ENCODE results near the gene IL17RB.

Gene IL17RB

DNA sequence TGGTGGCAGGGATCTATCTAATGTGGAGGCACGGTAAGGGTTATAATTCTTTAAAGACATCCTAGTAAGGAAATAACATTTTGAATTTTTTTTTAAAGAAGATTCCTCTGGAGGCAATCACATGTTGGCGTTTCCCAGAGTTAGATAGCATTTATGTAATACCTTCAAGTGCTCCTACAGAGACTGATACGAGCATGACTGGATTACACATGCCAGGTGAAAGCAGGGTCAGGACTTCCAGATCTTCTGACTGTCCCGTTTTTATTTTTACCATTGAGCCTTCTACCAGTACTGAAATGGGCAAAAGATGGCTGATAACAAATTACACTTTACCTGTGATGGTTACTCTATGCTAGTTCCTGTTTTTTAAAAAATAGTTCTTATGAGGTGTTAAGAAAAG is 13.8 kb downstream of the IL17RB start:
- no peak for FAIRE-seq
- DNase-seq (ENCODE audit: insufficient read length, low spot score): no peak
- TF ChIP-seq, protein P1, sequence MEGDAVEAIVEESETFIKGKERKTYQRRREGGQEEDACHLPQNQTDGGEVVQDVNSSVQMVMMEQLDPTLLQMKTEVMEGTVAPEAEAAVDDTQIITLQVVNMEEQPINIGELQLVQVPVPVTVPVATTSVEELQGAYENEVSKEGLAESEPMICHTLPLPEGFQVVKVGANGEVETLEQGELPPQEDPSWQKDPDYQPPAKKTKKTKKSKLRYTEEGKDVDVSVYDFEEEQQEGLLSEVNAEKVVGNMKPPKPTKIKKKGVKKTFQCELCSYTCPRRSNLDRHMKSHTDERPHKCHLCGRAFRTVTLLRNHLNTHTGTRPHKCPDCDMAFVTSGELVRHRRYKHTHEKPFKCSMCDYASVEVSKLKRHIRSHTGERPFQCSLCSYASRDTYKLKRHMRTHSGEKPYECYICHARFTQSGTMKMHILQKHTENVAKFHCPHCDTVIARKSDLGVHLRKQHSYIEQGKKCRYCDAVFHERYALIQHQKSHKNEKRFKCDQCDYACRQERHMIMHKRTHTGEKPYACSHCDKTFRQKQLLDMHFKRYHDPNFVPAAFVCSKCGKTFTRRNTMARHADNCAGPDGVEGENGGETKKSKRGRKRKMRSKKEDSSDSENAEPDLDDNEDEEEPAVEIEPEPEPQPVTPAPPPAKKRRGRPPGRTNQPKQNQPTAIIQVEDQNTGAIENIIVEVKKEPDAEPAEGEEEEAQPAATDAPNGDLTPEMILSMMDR (IDR thresholded peaks at IDR 0.05; ENCODE audit: insufficient read depth, missing control alignments): no peak

DNA sequence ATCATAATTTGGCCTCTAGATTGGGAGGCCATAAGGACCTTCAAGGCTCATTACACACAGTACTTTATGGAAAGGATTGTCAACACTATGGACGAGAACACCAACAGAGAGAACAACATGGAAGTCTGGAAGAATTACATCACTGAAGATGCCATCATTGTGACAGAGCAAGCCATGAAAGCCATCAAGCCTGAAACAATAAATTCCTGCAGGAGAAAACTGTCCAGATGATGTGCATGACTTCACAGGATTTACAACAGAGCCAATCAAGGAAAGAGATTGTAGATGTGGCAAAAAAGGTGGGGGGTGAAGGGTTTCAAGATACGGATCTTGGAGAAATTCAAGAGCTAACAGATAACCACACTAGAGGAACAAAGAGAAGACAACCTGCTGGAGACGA is 15.9 kb downstream of the IL17RB start:
- no peak for FAIRE-seq
- no peak for DNase-seq (ENCODE audit: insufficient read length, low spot score)
- TF ChIP-seq, protein P1 (IDR thresholded peaks at IDR 0.05; ENCODE audit: insufficient read depth, missing control alignments): no peak

GRCh38 chr3:53863145-53863544 is 16.8 kb downstream of the IL17RB start:
- DNase-seq (ENCODE audit: insufficient read length, low spot score): no peak
- TF ChIP-seq, protein P1 (IDR thresholded peaks at IDR 0.05; ENCODE audit: insufficient read depth, missing control alignments): no peak
- no peak for FAIRE-seq

GRCh38 chr3:53865732-53866499 is 19.5 kb downstream of the IL17RB start:
- DNase-seq (ENCODE audit: insufficient read length, low spot score) (no peak), FAIRE-seq (no peak)
- TF ChIP-seq, protein P1 (IDR thresholded peaks at IDR 0.05; ENCODE audit: insufficient read depth, missing control alignments): no peak

- DNase-seq (ENCODE audit: insufficient read length, low spot score) (no peak), FAIRE-seq (no peak)
- TF ChIP-seq, protein P1 (IDR thresholded peaks at IDR 0.05; ENCODE audit: insufficient read depth, missing control alignments): no peak
Measured at GRCh38 chr3:53880396-53881345, 34.3 kb downstream of the IL17RB start.

DNA sequence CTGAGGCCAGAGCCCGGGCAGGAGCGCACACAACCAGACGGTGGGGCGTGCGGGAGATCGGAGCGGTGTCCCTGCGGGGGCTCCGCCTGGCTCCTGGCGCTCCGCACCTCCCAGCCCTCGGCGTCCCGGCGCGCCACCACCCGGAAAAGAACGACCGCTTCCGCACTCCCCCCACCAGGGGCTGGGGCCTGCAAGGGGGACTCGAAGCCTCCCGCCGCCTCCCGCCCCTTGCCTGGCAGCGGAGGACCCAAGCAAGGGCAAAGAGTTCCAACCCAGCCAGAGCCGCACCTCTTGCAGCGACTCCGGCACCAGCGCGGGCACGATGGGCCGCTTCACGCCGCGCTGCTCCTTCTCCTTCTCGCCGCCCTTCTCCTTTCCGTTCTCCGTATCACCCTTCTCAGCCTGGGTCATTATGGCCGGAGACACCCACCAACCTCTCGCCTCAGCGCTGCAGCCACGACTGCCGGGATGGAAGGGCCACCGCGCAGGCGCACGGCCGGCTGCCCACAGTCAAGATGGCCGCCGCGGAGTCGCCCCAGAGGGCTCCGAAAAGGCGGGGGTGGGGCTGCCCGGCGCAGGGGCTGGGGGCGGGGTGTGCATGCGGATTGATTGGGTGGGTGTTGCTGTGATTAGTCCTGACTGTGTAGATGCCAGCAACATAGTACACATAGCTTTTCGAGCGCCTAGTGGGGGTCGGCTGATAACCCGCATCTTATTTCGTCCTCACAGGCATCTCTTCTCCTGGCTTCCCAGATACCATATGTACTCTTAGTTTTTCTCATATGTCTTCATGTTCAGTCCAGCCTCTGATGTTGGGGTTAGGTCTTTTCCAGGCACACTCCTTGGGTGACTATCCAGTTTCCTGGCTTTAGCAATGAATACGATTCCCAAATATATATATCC is 35.6 kb downstream of the IL17RB start, which contains the start of gene ACTR8:
Gene ACTR8 (minus strand): TSS at position 462 of the 903 bp plus-strand sequence. CDS start 51 bp downstream, at position 411.
- TF ChIP-seq, protein P1 (IDR thresholded peaks at IDR 0.05; ENCODE audit: insufficient read depth, missing control alignments): no peak
- peak; percentile 59 for DNase-seq (ENCODE audit: insufficient read length, low spot score)
- no peak for FAIRE-seq

All from D721Med (cell line).